CD4-positive, alpha-beta T cell treated with Interleukin-15 for 4 hours (primary cell): ENCODE data around the gene TMEM120B.
A peak's percentile ranks its signal among the peaks of the same experiment; 100 is the strongest.

Experiments
- DNase-seq: peaks from one replicate; pipeline ENCODE4 v3.0.0-alpha.2; 2020; ENCODE audit warnings: low spot score

TMEM120B gene

DNA sequence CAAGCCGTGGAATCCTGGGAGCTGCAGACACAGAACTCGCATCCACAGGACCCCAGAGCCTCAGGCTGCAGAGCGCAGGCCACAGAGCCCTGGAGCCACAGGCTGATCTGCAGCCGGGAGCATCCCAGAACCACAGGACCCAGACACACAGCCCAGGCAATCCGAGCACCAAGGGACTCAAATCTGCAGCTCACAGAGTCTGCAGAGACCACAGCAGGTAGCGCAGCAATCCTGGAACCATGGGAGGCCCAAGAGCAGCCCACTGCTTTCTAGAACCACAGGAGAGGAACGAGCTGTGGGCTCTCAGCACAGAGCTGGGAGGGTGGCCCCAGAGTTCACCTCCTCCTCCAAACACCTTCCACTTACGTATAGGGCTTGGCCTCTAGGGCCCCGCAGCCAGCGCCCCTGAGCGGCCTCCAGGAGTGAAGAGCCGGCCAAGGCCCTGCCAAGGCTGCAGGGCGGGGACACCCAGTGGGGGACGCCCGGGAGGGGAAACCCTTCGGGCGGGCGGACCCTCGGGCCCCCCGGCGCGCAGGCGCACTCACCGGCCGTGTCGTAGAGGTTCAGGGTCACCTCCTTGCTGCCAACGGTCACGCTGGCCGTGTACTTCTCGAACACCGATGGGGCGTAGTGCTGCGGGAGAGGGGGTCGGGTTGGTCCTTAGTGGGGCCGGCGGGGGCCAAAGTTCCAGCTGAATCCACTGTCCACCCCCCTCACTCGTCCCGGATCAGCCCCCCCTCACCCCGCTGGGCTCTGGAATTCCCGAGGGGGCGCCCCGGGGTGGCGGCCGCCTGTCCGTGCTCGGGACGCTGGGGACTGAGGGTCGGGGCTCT, 80.3 kb downstream of the TMEM120B start:
- no peak for DNase-seq

DNA sequence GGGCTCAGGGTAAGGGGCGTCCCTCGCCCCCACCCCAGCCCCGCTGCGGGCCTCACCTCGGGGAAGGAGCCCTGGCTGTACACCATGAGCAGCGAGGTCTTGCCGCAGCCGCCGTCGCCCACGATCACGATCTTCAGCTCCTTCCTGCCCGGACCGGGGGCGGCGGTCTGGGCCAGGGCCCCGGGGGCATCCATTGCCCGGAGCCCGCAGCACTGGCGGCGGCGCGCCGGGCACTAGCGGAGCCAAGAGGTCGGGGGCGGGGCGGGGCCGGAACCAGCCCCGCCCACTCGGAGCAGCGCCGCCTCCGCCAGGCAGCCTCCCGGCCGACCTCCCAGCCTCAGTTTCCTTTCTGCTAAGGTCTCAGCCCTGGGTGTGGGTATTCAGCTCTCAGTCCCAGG, 80.9 kb downstream of the TMEM120B start, which contains the start of gene RHOF:
Gene RHOF, minus strand, starts transcription at position 249 of the 398 bp plus-strand sequence. Its CDS starts 55 bp downstream, at position 194.
- no peak for DNase-seq

DNA sequence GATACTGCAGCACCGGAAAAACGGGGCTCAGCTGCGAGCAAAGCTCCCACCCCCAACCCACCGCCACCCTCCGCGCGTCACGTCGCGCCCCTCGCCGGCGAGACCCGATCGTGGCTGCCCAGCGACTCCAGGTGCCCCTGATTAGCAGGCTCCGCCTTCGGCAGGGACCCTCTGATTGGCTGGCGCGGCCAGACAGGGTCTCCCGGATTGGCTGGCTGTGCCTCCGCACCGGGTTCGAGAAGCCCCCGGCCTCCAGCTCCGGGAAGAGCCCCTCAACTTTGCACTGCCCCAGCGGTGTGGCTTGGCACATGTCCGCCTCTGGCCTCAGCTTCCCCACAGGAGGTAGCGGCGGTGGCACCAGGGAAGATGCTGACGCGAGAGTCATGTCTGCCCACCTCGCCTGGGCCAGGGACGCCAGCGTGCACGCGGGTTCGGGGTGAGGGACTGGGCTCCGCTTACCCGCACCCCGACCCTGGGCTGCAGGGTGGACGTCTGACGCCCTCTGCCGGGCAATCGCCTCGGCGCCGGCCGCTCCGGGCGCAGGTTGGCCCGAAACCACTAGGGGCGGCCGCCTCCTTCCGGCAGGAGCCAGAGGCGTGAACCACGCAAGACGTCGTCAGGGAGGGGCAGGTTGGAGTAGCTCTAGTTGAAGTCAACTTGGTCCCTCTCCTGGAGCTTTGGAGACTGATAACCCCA, 81.4 kb downstream of the TMEM120B start:
- DNase-seq = peak; percentile 96

DNA sequence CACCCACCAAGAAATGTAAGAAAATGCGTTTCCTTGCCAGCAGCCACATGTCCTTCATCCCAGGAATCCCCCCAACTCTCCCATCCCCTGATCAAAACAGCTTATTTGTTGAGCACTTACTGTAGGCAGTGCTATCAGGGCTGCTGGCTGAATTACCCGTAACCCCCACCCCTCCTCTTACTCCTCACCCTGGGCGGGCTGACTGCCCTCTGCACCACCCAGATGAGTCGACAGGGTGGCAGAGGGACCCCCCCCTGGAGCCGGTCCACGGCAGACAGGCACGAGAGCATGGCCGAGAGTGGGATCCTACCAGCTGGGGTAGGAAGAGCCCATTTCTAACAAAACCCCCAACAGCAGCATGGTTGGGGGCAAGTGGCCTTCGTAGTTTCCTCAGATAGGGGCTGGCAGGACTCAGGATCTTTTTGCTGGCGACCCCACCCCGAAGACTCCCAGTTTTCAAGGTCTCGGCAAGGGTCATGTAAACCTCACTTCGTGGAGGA, 82.0 kb downstream of the TMEM120B start:
- no peak for DNase-seq

DNA sequence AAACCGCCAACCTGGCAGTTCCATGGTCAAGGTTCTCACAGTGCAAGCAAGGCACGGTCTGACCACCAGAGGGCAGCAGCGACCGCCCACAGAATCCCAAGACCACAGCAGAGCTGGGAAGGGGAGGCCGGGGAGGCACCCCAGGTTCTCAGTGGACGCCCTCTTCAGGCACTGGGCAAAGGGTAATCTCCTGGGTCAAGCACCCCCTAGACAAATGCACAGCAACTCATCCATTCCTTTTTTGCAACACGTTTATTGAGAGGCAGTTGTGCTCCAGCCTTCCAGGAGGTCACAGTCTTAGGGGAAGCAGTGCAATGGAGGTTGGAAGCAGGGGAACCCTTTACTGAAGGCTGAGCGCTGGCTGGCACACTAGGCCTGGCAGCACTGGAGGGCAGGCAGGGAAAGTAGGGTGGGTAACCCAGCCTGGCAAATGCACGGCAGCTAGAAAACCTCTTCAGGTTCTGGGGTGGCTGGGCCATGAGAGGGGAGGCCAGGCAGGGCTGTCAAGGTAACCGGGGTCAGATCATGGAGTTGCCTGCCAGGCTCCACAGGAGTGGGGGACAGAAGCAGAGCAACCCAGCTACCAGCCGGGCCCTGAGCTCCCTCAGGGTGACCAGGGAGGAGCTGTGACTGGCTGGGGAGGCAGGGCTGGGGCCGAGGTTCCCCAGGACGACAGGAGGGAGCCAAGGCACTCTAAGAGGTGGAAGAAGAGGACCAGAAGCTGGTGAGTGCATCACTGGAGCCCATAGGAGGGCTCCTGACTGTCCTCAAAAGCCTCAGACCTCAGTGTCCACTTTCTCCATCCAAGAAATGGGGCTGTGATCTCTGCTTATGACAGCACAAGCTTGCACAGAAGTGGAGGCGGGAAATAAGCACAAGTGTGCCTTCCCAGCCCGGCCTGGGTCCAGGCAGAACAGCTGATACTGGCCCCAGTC, 82.7 kb downstream of the TMEM120B start:
- peak; percentile 84 for DNase-seq

DNA sequence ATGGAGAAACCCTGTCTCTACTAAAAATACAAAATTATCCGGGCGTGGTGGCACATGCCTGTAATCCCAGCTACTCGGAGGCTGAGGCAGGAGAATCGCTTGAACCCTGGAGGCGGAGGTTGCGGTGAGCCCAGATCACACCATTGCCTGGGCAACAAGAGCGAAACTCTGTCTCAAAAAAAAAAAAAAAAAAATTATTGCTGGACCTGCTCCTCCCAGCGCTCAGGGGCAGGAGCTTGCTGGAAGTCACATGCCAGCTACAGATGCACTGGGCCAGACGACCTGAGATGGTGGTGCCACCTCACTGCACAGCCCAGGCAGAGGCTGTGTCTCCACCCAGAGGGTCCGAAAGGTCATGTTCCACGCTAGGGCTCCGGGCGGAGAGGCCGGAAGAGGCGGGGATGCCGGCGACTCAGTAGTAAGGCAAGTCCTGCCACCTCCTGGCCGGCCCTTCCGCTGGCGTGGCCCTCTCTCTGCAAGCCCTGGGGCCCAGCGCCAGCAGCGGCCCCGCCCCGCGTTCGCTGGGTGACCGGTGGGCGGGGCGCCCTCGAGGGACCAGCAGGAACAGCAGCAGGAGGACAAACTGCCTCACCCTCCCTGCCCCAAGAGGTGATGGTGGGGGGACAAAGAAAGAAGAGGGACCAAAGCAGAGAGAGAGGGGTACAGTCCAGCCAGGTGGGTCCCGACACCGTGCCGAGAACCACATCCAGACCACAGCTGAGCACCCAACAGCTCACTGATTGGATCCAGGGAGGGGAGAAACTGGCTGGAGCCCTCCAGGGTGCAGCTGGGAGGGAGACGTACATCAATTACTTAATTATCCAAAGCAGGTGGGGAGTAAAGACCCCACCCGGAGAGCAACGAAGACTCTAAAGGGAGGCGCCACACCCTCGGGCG, 84.6 kb downstream of the TMEM120B start:
- no peak for DNase-seq

DNA sequence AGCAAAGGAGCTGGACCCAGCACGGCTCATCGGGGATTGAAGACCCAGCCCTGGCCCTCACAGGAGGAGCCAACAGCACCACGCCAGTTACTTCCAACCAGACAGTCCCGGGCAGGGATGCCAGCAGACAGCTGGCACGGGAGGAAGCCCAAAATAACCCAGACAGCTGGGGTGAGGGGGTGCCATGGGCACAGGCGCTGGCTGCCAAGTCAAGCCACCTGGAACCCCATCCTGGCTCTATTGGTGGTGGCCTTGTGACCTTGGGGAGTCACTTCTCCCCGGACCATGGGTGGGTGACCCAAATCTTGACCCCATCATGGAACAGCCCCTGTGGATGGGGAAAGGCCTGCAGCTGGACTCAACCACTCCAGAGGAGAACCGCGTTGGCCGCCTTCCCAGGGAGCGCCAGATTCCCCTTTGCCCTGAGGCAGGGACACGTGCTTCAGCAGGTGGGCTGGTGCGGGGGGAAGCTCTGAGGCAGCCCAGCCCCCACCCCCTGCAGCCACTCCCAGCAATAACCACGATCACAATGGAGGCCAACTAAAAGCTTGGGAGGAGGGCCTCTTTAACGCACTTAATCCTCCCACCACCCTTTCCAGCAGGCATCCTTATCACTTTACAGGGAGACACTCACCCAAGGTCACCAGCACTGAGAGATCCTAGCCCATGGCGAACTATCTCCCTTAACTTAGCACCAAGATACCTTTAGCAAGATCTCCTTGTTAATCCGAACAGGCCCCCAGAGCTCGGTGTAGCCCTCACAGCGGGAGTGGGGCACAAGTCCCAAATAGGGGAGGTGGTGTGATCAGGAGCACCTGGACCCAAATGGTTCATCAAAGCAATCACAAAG, 85.6 kb downstream of the TMEM120B start:
- no peak for DNase-seq

DNA sequence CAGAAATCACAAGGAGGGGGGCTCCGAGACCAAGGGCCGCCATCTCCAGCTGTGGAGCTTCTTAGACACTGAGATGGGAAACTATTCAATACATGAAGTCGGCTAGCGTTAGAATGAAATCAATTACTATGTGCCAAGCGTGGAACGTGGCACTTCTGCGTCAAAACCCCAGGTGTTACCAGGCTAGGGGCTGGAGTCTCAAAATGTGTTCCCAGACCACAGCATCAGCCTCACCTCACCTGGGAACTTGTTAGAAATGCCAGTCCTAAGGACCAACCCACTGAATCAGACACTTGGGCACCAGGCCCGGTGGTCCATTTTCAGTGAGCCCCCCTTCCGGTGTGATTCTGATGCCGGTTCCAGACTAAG, 86.2 kb downstream of the TMEM120B start:
- DNase-seq = no peak

DNA sequence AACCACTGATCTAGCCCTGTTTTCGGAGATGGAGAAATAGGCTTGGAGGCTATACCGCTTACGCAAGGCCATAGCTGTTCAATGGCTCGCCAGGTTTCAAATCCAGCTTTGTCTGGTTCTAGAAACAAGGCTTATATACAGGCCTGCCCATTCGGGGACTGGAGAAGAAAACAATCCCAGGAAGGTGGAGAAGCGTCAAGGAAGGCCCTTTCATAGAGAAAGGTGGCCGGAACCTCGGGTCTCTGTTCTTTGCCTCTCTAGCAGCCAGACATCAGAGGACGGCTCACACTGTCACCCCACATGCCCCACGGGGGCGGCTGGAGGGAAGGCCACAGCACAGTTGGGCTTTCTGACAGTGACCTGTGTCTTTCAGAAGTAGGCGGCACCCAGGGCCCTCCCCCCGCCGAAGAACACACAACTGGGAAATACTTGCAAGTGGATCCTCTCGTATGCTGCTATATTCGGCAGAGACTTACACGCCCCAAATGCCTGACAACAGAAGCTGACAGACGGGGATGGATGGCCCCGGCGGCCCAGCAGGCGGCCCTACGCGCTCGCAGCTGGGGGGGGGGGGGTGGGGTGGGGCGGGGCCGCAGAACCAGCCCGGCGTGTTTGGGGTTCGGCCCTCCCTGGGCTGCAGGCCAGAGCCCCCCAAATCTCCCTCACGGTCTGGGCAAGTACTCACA, 86.7 kb downstream of the TMEM120B start:
- DNase-seq = peak; percentile 65

DNA sequence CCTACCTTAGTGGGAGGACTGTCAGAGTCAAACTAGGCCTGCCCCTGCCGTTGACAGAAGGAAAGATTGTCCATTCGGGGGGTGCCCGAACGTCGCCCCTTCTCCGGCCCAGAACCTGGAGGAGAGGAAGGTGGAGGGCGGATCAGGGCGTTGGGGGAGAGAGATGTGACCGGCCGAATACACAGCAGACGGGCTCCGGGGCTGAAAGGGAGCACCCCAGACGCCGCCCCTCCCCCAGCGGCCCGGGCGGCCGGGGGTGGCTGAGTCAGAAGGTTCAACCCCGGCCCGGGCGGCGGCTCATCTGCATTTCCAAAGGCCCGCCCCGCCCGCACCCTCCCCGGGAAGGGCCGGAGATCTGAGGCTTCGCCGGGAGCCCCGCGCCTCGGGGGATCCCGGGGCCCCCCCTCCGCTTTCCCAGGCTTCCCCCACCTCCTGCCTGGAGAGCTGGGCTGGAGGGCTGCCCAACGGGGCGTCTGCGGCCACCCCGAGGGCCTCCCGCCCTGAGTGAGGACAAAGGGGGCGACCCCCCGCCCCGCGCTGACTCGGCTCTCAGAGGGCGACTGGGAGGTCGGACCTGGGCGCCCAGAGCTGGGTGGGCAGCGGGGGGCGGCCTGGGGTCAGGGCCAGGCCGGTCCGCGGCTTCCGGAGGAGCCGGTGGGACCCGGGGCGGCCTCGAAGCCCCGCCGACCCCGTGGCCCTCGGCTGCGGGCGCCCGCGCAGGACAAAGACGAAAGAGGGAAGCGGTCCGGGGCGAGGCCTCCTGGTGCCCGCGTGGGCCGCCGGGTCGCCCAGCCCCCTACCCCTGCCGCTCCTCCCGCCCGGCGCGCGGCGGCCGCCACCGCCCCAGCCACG, 87.5 kb downstream of the TMEM120B start:
- peak; percentile 83 for DNase-seq

DNA sequence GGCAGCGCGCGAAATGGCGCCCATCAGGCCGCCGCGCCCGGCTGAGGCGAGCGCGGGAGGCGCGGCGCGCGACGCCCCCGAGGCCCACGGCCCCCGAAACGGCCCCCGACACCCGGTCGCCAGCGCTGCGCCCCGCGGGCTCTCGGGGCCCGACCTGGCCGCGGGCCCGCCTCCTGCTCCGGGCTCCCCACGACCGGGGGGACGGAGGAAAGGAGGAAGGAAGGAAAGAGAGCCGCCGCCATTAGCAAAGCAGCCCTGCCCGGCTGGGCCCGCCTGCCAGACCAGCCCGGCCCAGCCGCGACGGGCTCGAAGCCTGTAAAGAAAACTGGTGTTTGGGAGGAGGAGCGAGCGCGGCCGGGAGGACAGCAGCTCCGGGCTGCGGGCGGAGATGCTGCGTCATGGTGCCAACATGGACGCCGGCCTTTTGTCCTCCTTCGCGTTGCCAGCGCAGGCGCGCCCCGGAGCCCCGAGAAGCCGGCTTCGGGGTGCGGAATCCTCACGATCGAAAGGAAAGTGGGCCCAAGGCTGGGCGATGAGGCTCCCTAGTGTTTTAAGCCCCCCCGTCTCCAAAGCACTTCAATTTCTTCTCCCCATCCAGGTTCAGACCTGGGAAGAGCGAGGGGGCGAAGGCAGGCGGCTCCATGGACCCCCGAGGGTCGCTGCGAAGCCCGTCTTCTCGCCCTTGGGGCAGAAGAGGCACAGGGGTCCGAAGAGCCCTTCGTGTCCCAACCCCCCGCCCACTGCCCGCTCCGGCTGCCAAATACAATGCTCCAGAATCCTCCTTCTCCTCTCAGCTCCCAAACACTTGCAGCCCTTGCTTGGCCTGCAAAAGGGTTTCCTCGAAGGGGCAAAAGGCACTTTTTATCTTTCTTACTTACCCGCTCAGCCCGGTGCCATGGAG, 88.4 kb downstream of the TMEM120B start:
- DNase-seq = peak; percentile 70

DNA sequence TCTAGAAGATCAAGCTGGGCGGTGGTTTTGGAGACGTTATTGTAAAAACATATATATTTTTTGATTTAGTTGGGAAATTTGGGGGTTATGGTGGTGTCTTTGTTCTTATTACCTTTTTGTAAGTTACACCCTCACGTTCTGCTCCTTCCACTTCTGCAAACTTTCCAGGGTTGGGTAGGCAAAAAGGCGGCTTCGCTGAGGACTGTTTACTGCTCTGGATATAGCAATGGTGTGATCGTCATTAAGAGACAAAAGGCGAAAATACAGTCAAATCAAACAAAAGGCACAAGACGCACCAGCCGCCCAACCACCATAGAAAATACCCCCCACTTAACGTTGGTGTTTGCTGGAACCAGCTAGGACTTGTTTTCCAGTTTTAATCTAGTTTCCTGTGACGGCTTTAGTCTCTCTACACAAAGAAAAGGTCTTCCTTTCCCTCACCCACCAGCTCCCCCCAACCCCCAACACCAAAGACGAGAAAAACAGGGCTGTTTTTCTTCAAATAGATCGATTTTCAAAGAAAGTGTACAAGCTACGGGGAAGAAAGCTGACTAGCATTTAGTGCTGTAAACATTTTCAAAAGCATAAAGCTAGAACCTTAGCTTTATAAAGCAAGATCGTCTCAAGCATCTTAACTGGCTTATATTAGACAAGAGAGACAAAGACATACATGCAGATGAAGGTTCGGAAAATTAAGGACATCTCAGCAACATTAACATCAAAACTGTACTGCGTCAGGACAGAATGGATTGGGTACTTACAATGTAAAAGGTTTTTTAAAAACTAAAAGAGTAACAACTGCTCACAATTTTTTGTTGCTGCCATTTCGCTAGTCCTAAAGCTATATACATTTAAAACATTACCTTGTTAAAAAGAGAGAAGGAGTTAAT, 89.3 kb downstream of the TMEM120B start:
- DNase-seq = peak; percentile 86

DNA sequence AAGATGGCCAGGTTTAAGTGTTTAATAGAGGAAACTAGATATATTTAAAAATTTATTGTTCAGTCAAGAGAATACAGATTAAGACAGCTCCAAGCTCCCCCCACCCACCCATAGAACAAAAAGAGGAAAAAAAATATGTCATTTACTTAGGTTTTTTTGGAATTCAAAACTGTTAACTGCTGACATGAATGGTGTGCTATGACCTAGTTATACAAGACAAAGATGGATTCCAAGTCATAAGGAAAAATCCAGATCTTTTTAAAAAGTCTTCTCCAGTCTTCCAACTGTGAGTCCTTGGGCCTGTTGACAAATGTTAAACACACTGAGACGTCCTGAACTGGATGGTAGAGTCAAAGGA, 89.9 kb downstream of the TMEM120B start:
- no peak for DNase-seq

DNA sequence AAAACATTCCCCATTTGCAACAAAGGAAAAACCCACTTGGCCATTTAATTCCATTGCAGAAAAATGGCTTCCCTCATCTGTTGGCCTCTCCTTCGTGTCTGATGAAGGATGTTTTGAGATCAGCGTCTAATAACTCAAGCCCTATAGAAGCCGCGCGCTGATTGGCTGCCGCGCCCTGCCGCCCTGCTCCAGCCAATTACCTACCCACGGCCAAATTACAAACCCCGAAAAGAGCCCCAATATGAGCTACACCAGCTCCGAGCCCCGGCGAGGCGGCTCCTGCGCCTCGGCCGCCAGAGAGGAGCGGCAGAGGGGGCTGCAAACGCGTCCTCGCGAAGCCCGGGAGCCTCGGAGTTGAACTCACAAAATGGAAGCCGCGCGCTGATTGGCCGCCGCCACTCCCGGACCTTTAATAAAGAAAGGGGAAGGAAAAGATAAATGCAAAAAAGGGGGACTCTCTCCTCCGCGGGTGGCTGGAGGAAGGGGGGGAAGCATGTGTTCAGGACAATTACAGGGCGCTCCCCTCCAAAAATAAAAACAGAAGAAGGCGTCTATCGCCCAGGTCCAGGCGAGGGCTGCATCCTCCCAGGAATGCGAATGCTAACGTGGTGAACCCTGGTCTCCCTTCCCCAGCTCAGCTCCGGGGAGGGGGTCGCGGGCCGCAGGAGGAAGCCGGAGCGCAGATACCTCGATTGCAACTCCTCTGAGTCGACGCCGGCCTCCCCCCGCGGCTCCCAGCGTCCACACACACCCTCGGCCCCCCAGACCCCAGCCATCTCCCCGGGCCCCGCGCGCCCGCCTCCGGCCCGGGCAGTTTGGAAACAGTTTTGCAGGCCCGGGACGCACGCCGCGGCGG, 90.5 kb downstream of the TMEM120B start:
- peak; percentile 94 for DNase-seq

DNA sequence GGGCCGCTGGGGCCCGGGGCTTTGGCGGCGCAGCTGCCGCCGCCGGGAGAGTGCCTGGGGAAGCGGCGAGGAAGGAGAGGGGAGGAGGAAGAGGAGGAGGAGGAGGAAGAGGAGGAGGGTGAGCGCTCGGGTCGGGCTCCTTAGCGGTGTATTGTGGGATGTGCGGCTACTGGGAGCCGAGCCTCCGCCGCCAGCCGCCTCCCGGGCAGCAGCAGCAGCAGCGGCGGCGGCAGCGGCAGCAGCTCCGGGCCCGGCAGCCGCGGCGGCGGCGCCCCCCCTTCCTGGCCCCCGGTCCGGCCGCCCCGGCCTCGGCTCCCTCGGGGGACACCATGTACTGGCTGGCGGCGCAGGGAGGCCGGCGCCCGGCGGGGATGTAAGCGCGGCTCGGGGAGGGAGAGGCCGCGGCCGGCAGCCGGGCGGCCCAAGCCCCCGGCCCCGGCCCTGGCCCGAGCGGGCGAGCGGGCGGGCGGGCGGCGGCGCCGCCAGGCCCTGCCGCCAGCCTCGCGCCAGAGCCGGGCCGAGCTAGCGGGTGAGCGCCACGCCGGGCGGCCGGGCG, 91.4 kb downstream of the TMEM120B start, which contains the start of gene SETD1B:
Gene SETD1B, plus strand, starts transcription at position 149 of the 556 bp plus-strand sequence. CDS start 729 bp downstream, outside the sequence.
- DNase-seq = no peak
